Limb (tissue), 2 donors: ENCODE results near the gene RPS6KA5.
"Not testable (repeated sequence)": the region's sequence is repeated elsewhere in the genome, so short reads cannot be mapped to it uniquely, and the experiment has no call there.

ENCODE experiments used
- DNase-seq, 2 donors: peaks; one replicate each; pipeline ENCODE4 v3.0.0-alpha.2; 2016; ENCODE audit errors: extremely low spot score in 2 of 2

The RPS6KA5 gene

GRCh38 chr14:90874599-90874998 lies 185.8 kb downstream of the RPS6KA5 start:
- no peak for DNase-seq

GRCh38 chr14:90871605-90872233 lies 188.7 kb downstream of the RPS6KA5 start:
- DNase-seq: no peak

- no peak for DNase-seq
Observed at GRCh38 chr14:90870950-90871604, 189.4 kb downstream of the RPS6KA5 start.

- no peak for DNase-seq
Observed at GRCh38 chr14:90867501-90867900, 192.9 kb downstream of the RPS6KA5 start.

GRCh38 chr14:90866833-90867232 lies 193.6 kb downstream of the RPS6KA5 start:
- no peak for DNase-seq

- no peak for DNase-seq
Observed at GRCh38 chr14:90864741-90865140, 195.7 kb downstream of the RPS6KA5 start.

- DNase-seq: no peak
Observed at GRCh38 chr14:90858511-90858910, 201.9 kb downstream of the RPS6KA5 start.

GRCh38 chr14:90857866-90858265 lies 202.6 kb downstream of the RPS6KA5 start:
- no peak for DNase-seq

GRCh38 chr14:90856115-90856514 lies 204.3 kb downstream of the RPS6KA5 start:
- DNase-seq: not testable (repeated sequence)

- DNase-seq: no peak
Observed at GRCh38 chr14:90853116-90853515, 207.3 kb downstream of the RPS6KA5 start.

- no peak for DNase-seq
Observed at GRCh38 chr14:90851327-90852036, 209.0 kb downstream of the RPS6KA5 start.

- peak in 1 of 2 donors; percentile 53 for DNase-seq
Observed at GRCh38 chr14:90850487-90850886, 210.0 kb downstream of the RPS6KA5 start.

- DNase-seq: no peak
Observed at GRCh38 chr14:90849787-90850444, 210.5 kb downstream of the RPS6KA5 start.

- DNase-seq: no peak
Observed at GRCh38 chr14:90848944-90849731, 211.3 kb downstream of the RPS6KA5 start.

GRCh38 chr14:90846511-90846910 lies 213.9 kb downstream of the RPS6KA5 start:
- DNase-seq: no peak

- no peak for DNase-seq
Observed at GRCh38 chr14:90844321-90844720, 216.1 kb downstream of the RPS6KA5 start.

GRCh38 chr14:90842726-90843125 lies 217.7 kb downstream of the RPS6KA5 start:
- DNase-seq: no peak

GRCh38 chr14:90840667-90841066 lies 219.8 kb downstream of the RPS6KA5 start:
- DNase-seq: not testable (repeated sequence)

- no peak for DNase-seq
Observed at GRCh38 chr14:90839889-90840266, 220.6 kb downstream of the RPS6KA5 start.

GRCh38 chr14:90839024-90839888 lies 221.2 kb downstream of the RPS6KA5 start:
- DNase-seq: peak; percentile 48 to 54
